ENCODE data around the gene LTV1. TPM values are rescaled to one million over a fixed set of nuclear protein-coding genes. Genes with fewer than 3 reads are reported as not detected.

LTV1 gene
- total and polyA plus RNA-seq, 9 of the 15 experiments (the other 6 are each of a cell fraction or from before 2014, with no cell fraction given): 57.9 to 162 (median 119) TPM

GRCh38 chr6:143807103-143807772 is 35.9 kb upstream of the LTV1 start:
- intact Hi-C loops (cut with micrococcal nuclease) (loop anchor here (2.0 to 5.0 kb wide), 4 partner anchors 36 to 295 kb away; partner anchors contain the start of genes FUCA2, LTV1 and PHACTR2), in situ Hi-C loops (cut with MboI) (no loop called here)
- no peaks in the 10 kb centered on the region; the same call in 2 of the 3 replicates for H3K36me3 ChIP-seq (ENCODE audit: control insufficient read depth, insufficient read depth, low read length)
- ATAC-seq (peak; percentile 1; the same call in 2 of the 3 replicates), FAIRE-seq (no peak), DNase-seq (ENCODE audit: extremely low read depth in 1 of 4, low spot score in 3 of 4) (no peak)
- CTCF ChIA-PET (ENCODE audit: low intra/inter-chr PET ratio): no interaction called here
- POLR2A ChIA-PET: interaction anchor here (0.7 to 2.7 kb wide), 7 partner anchors 9 to 666 kb away, joined by 3 to 11 read pairs (median 5); partner anchors contain the start of gene LTV1
- H3K4me1 ChIP-seq (replicated peaks in 1 of 2; ENCODE audit: control insufficient read depth in 2 of 2, insufficient read depth in 2 of 2, low read length in 2 of 2): peaks cover 45 to 52% of the 10 kb centered on the region in 2 experiments
- H4K20me1 ChIP-seq (replicated peaks; ENCODE audit: control insufficient read depth, insufficient read depth, low read length): no peaks in the 10 kb centered on the region
- no peak overlapping the region for H3K4me3 ChIP-seq
- H3K4me2 ChIP-seq (ENCODE audit: insufficient read depth, low read length): peak overlapping the region; percentile 71
- H3K9ac ChIP-seq (ENCODE audit: insufficient read depth in 1 of 2, low read depth in 2 of 2, low read length in 2 of 2): peak overlapping the region in 1 of 2 experiments; percentile 52; a peak in 2 of 4 replicates
- no peaks in the 10 kb centered on the region for H3K79me2 ChIP-seq (ENCODE audit: control insufficient read depth, insufficient read depth, low read length)
- 22% methylated on average over 6 of the region's 6 CpGs for WGBS (ENCODE audit: insufficient coverage, low coverage, missing lambda C conversion rate)
- no peaks in the 10 kb centered on the region for H3K9me1 ChIP-seq (ENCODE audit: control insufficient read depth, insufficient read depth, low read length)
- BruUV-seq (replicated peaks): TSS peak; percentile 23
- H3K27me3 ChIP-seq (ENCODE audit: control insufficient read depth in 2 of 2, insufficient read depth in 2 of 2, low read length in 2 of 2): no peaks in the 10 kb centered on the region
- no peaks in the 10 kb centered on the region for H3K9me3 ChIP-seq (replicated peaks; ENCODE audit: control insufficient read depth, insufficient read depth, low read depth, low read length)
- H2AFZ ChIP-seq (ENCODE audit: low read depth, low read length): peak overlapping the region; percentile 57
- H3K27ac ChIP-seq (ENCODE audit: extremely low read depth, low read depth, low read length): peak overlapping the region; percentile 84
- TF ChIP-seq ZNF551 (CRISPR knock-in tag; IDR thresholded peaks at IDR 0.05) (peak; percentile 74; the same call in 1 of the 2 replicates), CHCHD3 (CRISPR knock-in tag; IDR thresholded peaks at IDR 0.05) (no peak), PURB (CRISPR knock-in tag; IDR thresholded peaks at IDR 0.05; ENCODE audit: low read depth) (no peak), CBX5 (IDR thresholded peaks at IDR 0.05; ENCODE audit: borderline replicate concordance, low read depth) (no peak), ZNF699 (CRISPR knock-in tag; IDR thresholded peaks at IDR 0.05; ENCODE audit: insufficient replicate concordance) (no peak), CAMTA2 (CRISPR knock-in tag; conservative IDR thresholded peaks at IDR 0.05) (0 out of 2 replicates have a peak, but pooled peaks have one; percentile 69), MAFG (tag; conservative IDR thresholded peaks at IDR 0.05) (peak; percentile 35; the same call in 1 of the 2 replicates), POLR2H (tag; IDR thresholded peaks at IDR 0.05; ENCODE audit: low read depth) (peak; percentile 21; the same call in 1 of the 2 replicates), DLX4 (CRISPR knock-in tag; IDR thresholded peaks at IDR 0.05) (no peak), PRPF4 (IDR thresholded peaks at IDR 0.05; ENCODE audit: insufficient read depth, low read depth, low read length, poor library complexity, severe bottlenecking) (no peak), GATAD2B (IDR thresholded peaks at IDR 0.05; ENCODE audit: borderline replicate concordance) (0 out of 2 replicates have a peak, but pooled peaks have one; percentile 49), ZNF316 (IDR thresholded peaks at IDR 0.05) (peak; percentile 88), XRCC5 (IDR thresholded peaks at IDR 0.05; ENCODE audit: low read depth, low read length) (no peak), CREB3L1 (IDR thresholded peaks at IDR 0.05; ENCODE audit: borderline replicate concordance, low read depth) (no peak), ILK (tag; IDR thresholded peaks at IDR 0.05; ENCODE audit: borderline replicate concordance, low read depth) (peak; percentile 18; the same call in 1 of the 2 replicates), ZNF717 (CRISPR knock-in tag; IDR thresholded peaks at IDR 0.05) (0 out of 2 replicates have a peak, but pooled peaks have one; percentile 19), IRF9 (tag; IDR thresholded peaks at IDR 0.05) (no peak; the same call in 1 of the 2 replicates), DIDO1 (tag; IDR thresholded peaks at IDR 0.05; ENCODE audit: low read depth) (0 out of 2 replicates have a peak, but pooled peaks have one; percentile 18), NFIC (IDR thresholded peaks at IDR 0.05) (no peak)
